ENCODE data around the gene MSI2. TPM values are rescaled to one million over a fixed set of nuclear protein-coding genes. Genes with fewer than 3 reads are reported as not detected.

MSI2 gene
- polyA plus RNA-seq, 1 of the 3 experiments (the other 2 are of a cell fraction), result 24.1 TPM

DNA sequence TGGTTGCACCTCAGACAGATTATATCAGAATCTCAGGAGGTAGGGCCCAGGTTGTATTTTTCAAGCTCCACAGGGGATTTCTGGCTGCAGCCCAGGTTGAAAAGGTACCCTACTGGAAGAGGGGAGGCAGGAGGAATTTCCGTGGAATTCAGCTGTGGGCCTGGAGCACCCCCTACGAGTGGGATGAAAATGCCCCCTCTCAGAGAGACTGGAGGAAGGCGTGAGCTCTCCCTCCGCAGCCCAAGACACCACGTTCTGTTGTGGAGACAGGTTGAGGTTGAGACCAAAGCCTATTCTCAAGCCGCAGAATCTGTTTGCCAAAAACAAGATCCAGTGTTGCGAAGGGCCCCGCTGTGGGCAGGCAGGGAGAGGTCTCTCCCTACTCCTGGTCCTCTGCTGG, 386.7 kb downstream of the MSI2 start:
- no peaks in the 10 kb centered on the region for H3K9me3 ChIP-seq
- H3K9ac ChIP-seq, result no peak overlapping the region
- H4K20me1 ChIP-seq (ENCODE audit: insufficient read depth), result no peaks in the 10 kb centered on the region
- no peak for DNase-seq
- H3K4me3 ChIP-seq (ENCODE audit: low read depth in 2 of 2, low read length in 1 of 2), result no peak overlapping the region
- ChIA-PET POLR2A (interaction anchor here (1.0 to 1.2 kb wide), 3 partner anchors 16 to 139 kb away, joined by 3 to 4 read pairs (median 3); no protein-coding TSS in a partner anchor), CTCF (interaction anchor here (0.9 to 2.8 kb wide), 8 partner anchors 8 to 190 kb away, joined by 3 to 14 read pairs (median 3); no protein-coding TSS in a partner anchor)
- H3K4me1 ChIP-seq (ENCODE audit: control insufficient read depth in 1 of 2, insufficient read depth in 2 of 2, low read depth in 1 of 2, low read length in 1 of 2), result peaks cover 0 to 39% of the 10 kb centered on the region in 2 experiments; a peak in 1 of 4 replicates
- no peaks in the 10 kb centered on the region for H3K9me2 ChIP-seq
- no peaks in the 10 kb centered on the region for H3F3A ChIP-seq (replicated peaks; ENCODE audit: insufficient read depth)
- WGBS (ENCODE audit: low lambda C conversion rate), result 97% methylated on average over 8 of the region's 8 CpGs
- no peaks in the 10 kb centered on the region for H3K36me3 ChIP-seq (replicated peaks in 1 of 2; ENCODE audit: control insufficient read depth in 1 of 2, insufficient read depth in 2 of 2, low read length in 1 of 2)
- H3K79me2 ChIP-seq (ENCODE audit: insufficient read depth), result no peaks in the 10 kb centered on the region
- no peak for TF ChIP-seq TEAD4 (IDR thresholded peaks at IDR 0.05; ENCODE audit: borderline replicate concordance, insufficient read depth)
- no peak for TF ChIP-seq RFX5 (IDR thresholded peaks at IDR 0.05; ENCODE audit: low read length)
- TF ChIP-seq, protein P1, sequence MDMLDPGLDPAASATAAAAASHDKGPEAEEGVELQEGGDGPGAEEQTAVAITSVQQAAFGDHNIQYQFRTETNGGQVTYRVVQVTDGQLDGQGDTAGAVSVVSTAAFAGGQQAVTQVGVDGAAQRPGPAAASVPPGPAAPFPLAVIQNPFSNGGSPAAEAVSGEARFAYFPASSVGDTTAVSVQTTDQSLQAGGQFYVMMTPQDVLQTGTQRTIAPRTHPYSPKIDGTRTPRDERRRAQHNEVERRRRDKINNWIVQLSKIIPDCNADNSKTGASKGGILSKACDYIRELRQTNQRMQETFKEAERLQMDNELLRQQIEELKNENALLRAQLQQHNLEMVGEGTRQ (IDR thresholded peaks at IDR 0.05; ENCODE audit: borderline replicate concordance, low read depth, low read length), result no peak
- H3K27ac ChIP-seq (ENCODE audit: low read depth in 2 of 2, low read length in 1 of 2), result peak overlapping the region in 1 of 2 experiments; percentile 48; a peak in 1 of 4 replicates
- no peak overlapping the region for H2AFZ ChIP-seq (ENCODE audit: low read depth)
- H3K4me2 ChIP-seq, result no peak overlapping the region
- H3K27me3 ChIP-seq (ENCODE audit: insufficient read depth), result no peaks in the 10 kb centered on the region

DNA sequence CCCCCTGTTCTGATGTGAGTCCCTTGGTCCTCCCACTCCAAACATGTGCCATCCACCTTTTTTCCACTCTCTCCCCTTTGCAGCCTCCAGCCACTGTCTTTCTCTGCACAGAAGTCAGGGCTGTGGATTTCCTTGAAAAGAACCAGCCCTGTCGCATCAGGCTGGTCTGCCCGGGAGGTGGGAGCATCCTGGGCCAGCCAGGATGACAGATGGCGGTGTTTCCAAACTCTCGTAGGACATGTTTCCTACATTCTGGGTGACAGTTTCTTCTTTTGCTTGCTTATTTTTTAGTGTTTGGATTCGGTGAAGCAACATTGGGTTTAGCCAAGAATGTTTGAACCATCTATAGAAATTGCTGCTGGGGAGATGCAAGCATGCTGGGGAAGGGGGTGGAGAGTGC, 388.0 kb downstream of the MSI2 start:
- ChIA-PET CTCF (interaction anchor here (1.0 kb wide), 1 partner anchor 91 kb away, joined by 3 read pairs; no protein-coding TSS in a partner anchor), POLR2A (no interaction called here)
- Histone ChIP-seq H3K9me2 (no peaks in the 10 kb centered on the region), H3K27ac (ENCODE audit: low read depth in 2 of 2, low read length in 1 of 2) (peak overlapping the region in 1 of 2 experiments; percentile 48; a peak in 2 of 4 replicates), H3K9me3 (no peaks in the 10 kb centered on the region), H3K4me1 (ENCODE audit: control insufficient read depth in 1 of 2, insufficient read depth in 2 of 2, low read depth in 1 of 2, low read length in 1 of 2) (peaks cover 0 to 40% of the 10 kb centered on the region in 2 experiments; a peak in 1 of 4 replicates), H3K4me3 (ENCODE audit: low read depth in 2 of 2, low read length in 1 of 2) (no peak overlapping the region), H3K4me2 (no peak overlapping the region), H3K36me3 (replicated peaks in 1 of 2; ENCODE audit: control insufficient read depth in 1 of 2, insufficient read depth in 2 of 2, low read length in 1 of 2) (no peaks in the 10 kb centered on the region), H4K20me1 (ENCODE audit: insufficient read depth) (no peaks in the 10 kb centered on the region), H3K9ac (no peak overlapping the region), H2AFZ (ENCODE audit: low read depth) (no peak overlapping the region), H3F3A (replicated peaks; ENCODE audit: insufficient read depth) (no peaks in the 10 kb centered on the region), H3K27me3 (ENCODE audit: insufficient read depth) (no peaks in the 10 kb centered on the region), H3K79me2 (ENCODE audit: insufficient read depth) (no peaks in the 10 kb centered on the region)
- 88% methylated on average over 5 of the region's 5 CpGs for WGBS (ENCODE audit: low lambda C conversion rate)
- DNase-seq, result no peak
- peak; percentile 21; the same call in 1 of the 2 replicates for TF ChIP-seq RAD21 (IDR thresholded peaks at IDR 0.05; ENCODE audit: low read length)
- no peak for TF ChIP-seq TAF1 (IDR thresholded peaks at IDR 0.05; ENCODE audit: borderline replicate concordance, low read depth, low read length)
- TF ChIP-seq MEF2A (IDR thresholded peaks at IDR 0.05; ENCODE audit: borderline replicate concordance, low read depth), result no peak
- TF ChIP-seq TEAD4 (IDR thresholded peaks at IDR 0.05; ENCODE audit: borderline replicate concordance, insufficient read depth), result no peak
- TF ChIP-seq TCF12 (IDR thresholded peaks at IDR 0.05), result no peak
- TF ChIP-seq CTCF (IDR thresholded peaks at IDR 0.05), result no peak
- no peak for TF ChIP-seq EP300 (IDR thresholded peaks at IDR 0.05; ENCODE audit: borderline replicate concordance in 1 of 2, low read depth in 1 of 2, low read length in 1 of 2)
